ENCODE measurements around the gene PTPRK.
"Not testable (repeated sequence)": the region's sequence is repeated elsewhere in the genome, so short reads cannot be mapped to it uniquely, and the experiment has no call there.

Gene PTPRK

GRCh38 chr6:127956260-127956888 is 564.0 kb downstream of the PTPRK start:
- DNase-seq (ENCODE audit: low read depth in 2 of 2), result no peak

- no peak for DNase-seq (ENCODE audit: low read depth in 2 of 2)
These were observed 566.3 kb downstream of the PTPRK start for GRCh38 chr6:127954082-127954481.

GRCh38 chr6:127952831-127953230 is 567.6 kb downstream of the PTPRK start:
- no peak for DNase-seq (ENCODE audit: low read depth in 2 of 2)

GRCh38 chr6:127952176-127952575 is 568.2 kb downstream of the PTPRK start:
- DNase-seq (ENCODE audit: low read depth in 2 of 2), result no peak

GRCh38 chr6:127951172-127951917 is 569.1 kb downstream of the PTPRK start:
- no peak for DNase-seq (ENCODE audit: low read depth in 2 of 2)

GRCh38 chr6:127950566-127951145 is 569.7 kb downstream of the PTPRK start:
- no peak for DNase-seq (ENCODE audit: low read depth in 2 of 2)

- no peak for DNase-seq (ENCODE audit: low read depth in 2 of 2)
These were observed 571.1 kb downstream of the PTPRK start for GRCh38 chr6:127949251-127949650.

GRCh38 chr6:127946388-127946787 is 574.0 kb downstream of the PTPRK start:
- no peak for DNase-seq (ENCODE audit: low read depth in 2 of 2)

- DNase-seq (ENCODE audit: low read depth in 2 of 2), result no peak
These were observed 574.8 kb downstream of the PTPRK start for GRCh38 chr6:127945434-127946097.

- DNase-seq (ENCODE audit: low read depth in 2 of 2), result no peak
These were observed 579.2 kb downstream of the PTPRK start for GRCh38 chr6:127941228-127941627.

GRCh38 chr6:127939442-127940066 is 580.8 kb downstream of the PTPRK start:
- no peak for DNase-seq (ENCODE audit: low read depth in 2 of 2)

GRCh38 chr6:127938701-127939100 is 581.7 kb downstream of the PTPRK start:
- DNase-seq (ENCODE audit: low read depth in 2 of 2), result no peak

GRCh38 chr6:127937747-127938146 is 582.7 kb downstream of the PTPRK start:
- no peak for DNase-seq (ENCODE audit: low read depth in 2 of 2)

- DNase-seq (ENCODE audit: low read depth in 2 of 2), result no peak
These were observed 583.3 kb downstream of the PTPRK start for GRCh38 chr6:127937102-127937501.

GRCh38 chr6:127934956-127935355 is 585.4 kb downstream of the PTPRK start:
- no peak for DNase-seq (ENCODE audit: low read depth in 2 of 2)

GRCh38 chr6:127933852-127934840 is 586.3 kb downstream of the PTPRK start:
- peak in 1 of 2 donors; percentile 10 for DNase-seq (ENCODE audit: low read depth in 2 of 2)

- no peak for DNase-seq (ENCODE audit: low read depth in 2 of 2)
These were observed 587.3 kb downstream of the PTPRK start for GRCh38 chr6:127933137-127933536.

- no peak for DNase-seq (ENCODE audit: low read depth in 2 of 2)
These were observed 587.7 kb downstream of the PTPRK start for GRCh38 chr6:127932708-127933107.

GRCh38 chr6:127926441-127926840 is 594.0 kb downstream of the PTPRK start:
- DNase-seq (ENCODE audit: low read depth in 2 of 2), result not testable (repeated sequence)

- DNase-seq (ENCODE audit: low read depth in 2 of 2), result no peak
These were observed 596.0 kb downstream of the PTPRK start for GRCh38 chr6:127924440-127924839.

- DNase-seq (ENCODE audit: low read depth in 2 of 2), result no peak
These were observed 596.4 kb downstream of the PTPRK start for GRCh38 chr6:127924031-127924430.

All from activated CD8-positive, alpha-beta memory T cell treated with anti-CD3 and anti-CD28 coated beads for 4 hours (primary cell).